ENCODE data around the gene SUSD3.

Gene SUSD3

GRCh38 chr9:93077811-93078210, 19.3 kb downstream of the SUSD3 start:
- no peak for DNase-seq

GRCh38 chr9:93079371-93079770, 20.9 kb downstream of the SUSD3 start:
- no peak for DNase-seq

DNA sequence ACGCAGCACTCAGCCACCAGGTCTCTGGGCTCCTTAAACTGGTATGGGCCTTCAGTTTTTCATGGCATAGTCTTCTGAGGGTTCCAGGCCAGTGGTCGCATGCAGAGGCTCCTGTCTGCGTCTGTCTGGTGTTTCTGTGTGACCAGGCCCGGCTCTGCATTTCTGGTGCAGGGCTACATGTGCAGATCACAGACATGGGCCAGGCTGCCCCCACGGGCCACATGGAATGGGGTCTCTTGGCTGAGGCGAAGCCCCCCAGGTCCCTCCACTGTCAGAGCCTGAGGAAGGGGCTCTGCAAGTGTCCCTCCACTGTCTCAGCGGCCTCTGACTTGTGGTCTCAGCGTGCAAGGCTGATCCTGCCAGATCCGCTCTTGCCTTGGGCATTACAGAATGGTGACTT, 21.9 kb downstream of the SUSD3 start:
- DNase-seq = no peak

DNA sequence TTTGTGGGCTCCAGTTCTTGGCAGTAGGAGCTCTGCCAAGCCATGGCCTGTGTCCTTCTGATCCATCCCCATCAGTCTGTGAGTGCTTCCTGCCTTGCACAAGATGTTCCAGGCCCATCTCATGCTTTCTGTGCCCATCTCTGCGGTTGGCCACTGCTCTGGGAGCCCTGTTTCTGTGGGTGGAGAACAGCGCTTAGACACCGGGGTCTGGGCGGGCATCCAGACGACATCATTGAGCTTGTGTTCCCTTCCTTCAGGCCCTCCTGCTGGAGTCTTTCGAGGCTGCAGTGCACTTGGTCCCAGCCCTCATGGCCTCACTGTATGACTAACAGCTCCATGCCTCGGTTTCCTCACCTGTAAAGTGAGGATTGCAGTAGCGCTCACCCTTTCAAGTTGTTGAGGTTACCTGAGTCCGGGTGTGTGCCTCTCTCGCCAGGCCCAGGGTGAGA, 22.6 kb downstream of the SUSD3 start:
- no peak for DNase-seq

- peak; percentile 44 for DNase-seq
Measured at GRCh38 chr9:93081931-93082330, 23.4 kb downstream of the SUSD3 start.

- DNase-seq = no peak
Measured at GRCh38 chr9:93082841-93083411, 24.4 kb downstream of the SUSD3 start.

- no peak for DNase-seq
Measured at GRCh38 chr9:93083592-93084470, 25.3 kb downstream of the SUSD3 start.

GRCh38 chr9:93084471-93084881, 26.0 kb downstream of the SUSD3 start:
- no peak for DNase-seq

GRCh38 chr9:93085676-93086075, 27.2 kb downstream of the SUSD3 start:
- DNase-seq = no peak

GRCh38 chr9:93086447-93087224, 28.1 kb downstream of the SUSD3 start:
- DNase-seq = no peak

DNA sequence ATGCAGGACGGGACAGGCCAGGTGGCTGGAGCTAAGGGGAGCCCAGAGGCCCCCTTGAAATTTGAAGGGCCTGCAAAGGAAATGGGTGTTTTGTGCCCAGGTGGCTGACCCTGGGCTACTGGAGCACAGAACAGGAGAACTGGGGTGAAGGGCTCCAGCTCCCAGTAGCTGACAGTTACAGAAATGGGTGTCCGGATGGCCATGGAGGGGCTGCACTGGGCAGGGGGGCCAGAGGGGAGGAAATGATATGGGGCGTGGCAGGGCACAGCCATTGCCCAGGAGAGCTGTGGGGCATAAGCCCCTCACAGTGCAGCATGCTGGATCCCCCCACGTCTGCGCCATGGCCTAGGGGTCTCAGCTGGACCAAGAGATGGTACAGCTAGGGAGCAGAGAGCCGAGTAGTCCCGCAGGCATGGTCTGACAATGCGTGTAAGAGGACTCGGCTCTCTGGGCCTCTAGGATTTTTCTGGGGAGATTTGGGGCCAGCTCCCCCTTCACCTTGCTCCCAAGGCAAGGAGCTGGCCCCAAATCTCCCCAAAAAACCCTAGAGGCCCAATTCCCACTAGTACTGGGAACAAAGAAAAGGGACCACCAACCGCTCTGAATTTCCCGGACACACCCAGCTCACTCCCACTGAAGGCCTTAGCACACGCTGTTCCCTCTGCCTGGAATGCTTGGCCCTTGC, 29.6 kb downstream of the SUSD3 start:
- no peak for DNase-seq

GRCh38 chr9:93088656-93089015, 30.1 kb downstream of the SUSD3 start:
- no peak for DNase-seq

DNA sequence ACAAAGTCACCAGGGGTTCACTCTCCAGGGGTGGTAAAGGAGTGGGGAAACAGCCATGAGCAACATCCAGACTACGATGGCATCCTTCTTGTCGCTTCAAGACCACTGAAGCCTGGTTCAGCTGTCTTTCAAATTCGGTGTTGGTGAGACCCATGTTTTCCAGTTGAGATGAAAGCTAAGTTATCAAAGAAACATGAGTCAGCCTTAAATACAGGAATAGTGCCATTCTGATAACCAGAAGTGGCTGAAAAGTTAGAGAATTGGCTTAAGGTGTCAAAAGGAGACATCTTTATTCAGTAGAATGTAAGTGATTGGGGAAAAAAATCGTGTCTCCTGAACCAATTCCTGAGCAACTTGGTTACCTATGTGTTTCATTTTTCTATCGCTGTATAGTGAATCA, 30.5 kb downstream of the SUSD3 start:
- DNase-seq = no peak

DNA sequence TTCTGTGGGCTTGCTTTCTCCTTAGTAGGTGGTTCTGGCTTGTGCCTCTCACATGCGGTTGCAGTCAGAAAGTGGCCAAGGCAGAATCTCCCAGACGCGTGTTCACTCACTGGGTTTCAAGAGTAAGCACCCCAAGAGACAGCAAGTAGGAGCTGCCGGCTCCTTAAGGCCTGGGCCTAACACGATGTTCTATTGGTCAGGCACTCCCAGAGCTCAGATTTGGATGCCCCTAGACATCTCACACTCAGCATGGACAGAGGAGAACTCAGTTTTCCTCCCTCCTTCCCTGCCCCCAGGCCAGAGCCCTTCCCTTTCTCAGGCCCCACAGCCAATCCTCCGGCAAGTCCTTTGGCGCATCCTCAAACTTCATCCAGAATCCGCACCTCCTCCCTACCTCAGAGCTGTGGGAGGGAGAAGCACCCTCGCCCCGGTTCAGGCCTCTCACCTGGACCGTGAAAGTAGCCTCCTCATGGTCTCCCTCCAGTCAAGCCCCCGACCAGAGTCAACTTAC, 31.0 kb downstream of the SUSD3 start:
- DNase-seq = no peak

GRCh38 chr9:93090091-93090655, 31.7 kb downstream of the SUSD3 start:
- no peak for DNase-seq

DNA sequence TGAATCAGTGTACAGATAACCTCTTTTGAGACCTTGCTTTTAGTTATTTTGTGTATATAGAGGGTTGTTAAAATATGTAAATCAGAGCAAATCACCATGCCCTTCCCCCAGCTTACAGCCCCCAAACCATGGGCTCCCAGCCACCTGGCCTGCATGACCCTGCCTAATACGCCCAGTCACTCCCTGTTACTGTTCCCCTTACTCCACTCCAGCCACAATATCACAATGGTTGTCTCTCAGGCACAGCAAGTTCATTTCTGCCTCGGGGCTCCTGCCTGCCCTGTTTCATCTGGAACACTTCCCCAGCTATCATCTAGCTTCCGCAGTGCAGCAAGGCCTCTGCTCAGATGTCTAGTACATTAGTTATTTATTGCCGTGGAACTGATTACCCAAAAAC, 32.6 kb downstream of the SUSD3 start:
- no peak for DNase-seq

DNA sequence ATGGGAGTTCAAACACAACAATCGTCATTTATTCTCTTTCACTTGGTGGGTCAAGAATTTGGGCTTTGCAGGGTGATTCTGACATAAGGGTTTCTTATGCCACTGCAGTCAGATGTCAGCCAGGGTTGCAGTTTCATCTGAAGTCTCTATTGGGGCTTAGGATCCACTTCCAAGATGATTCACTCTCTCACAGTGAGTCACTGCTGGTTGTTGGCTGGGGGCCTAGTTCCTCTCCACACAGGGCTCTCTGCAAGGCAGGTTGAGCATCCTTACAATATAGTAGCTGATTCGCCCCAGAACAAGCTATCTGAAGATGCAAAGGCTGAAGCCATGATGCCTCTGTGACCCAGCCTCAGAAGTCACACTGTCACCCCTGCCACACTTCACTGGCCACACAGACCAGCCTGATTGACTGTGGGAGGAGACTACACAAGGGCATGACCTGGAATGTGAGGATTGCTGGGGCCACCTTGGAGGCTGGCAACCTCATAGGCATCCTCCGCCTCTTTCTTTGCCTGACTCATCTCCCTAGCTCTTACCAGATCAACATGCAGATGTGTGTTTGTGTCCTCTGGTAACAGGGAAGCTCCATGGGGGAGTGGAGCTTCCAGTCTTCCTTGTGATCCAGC, 33.1 kb downstream of the SUSD3 start:
- DNase-seq = peak; percentile 92

GRCh38 chr9:93092251-93092991, 33.9 kb downstream of the SUSD3 start:
- no peak for DNase-seq

GRCh38 chr9:93093127-93093876, 34.8 kb downstream of the SUSD3 start:
- DNase-seq = no peak

GRCh38 chr9:93093877-93094657, 35.6 kb downstream of the SUSD3 start:
- no peak for DNase-seq

Data from EL (cell line).